Right kidney (tissue), 9 donors: ENCODE measurements around the gene AUP1.
A peak's percentile ranks its signal among the peaks of the same experiment; 100 is the strongest.
"Not testable (repeated sequence)": the region's sequence is repeated elsewhere in the genome, so short reads cannot be mapped to it uniquely, and the experiment has no call there.

Experiments used
- DNase-seq: peaks from one replicate; pipeline ENCODE4 v3.0.0-alpha.2; 2016
- long read RNA-seq, 8 donors: transcript quantifications; one replicate each; lab custom pipeline, GENCODE V29; 2026

The AUP1 gene
- long read RNA-seq, donor 1, transcript AUP1-201 (12 exons, 1,695 nt), result major isoform, 18 of 72 reads
- long read RNA-seq, donor 1, transcript AUP1-204 (11 exons, 1,645 nt), result minor isoform, 5 of 72 reads
- long read RNA-seq, donor 1, partial matches to known transcripts, result 44 of 72 reads
- long read RNA-seq, donor 1, other reads (novel, unspliced or antisense), result 0 of 72 reads
- long read RNA-seq, donor 2, transcript AUP1-201 (12 exons, 1,695 nt), result major isoform, 10 of 18 reads
- long read RNA-seq, donor 2, partial matches to known transcripts, result 6 of 18 reads
- long read RNA-seq, donor 2, other reads (novel, unspliced or antisense), result 0 of 18 reads
- long read RNA-seq, donor 3, transcript AUP1-201 (12 exons, 1,695 nt), result major isoform, 7 of 18 reads
- long read RNA-seq, donor 3, partial matches to known transcripts, result 11 of 18 reads
- long read RNA-seq, donor 3, other reads (novel, unspliced or antisense), result 0 of 18 reads
- long read RNA-seq, donor 4, transcript AUP1-201 (12 exons, 1,695 nt), result major isoform, 11 of 38 reads
- long read RNA-seq, donor 4, partial matches to known transcripts, result 23 of 38 reads
- long read RNA-seq, donor 4, other reads (novel, unspliced or antisense), result 0 of 38 reads
- long read RNA-seq, donor 5, transcript AUP1-201 (12 exons, 1,695 nt), result major isoform, 14 of 38 reads
- long read RNA-seq, donor 5, transcript AUP1-204 (11 exons, 1,645 nt), result minor isoform, 5 of 38 reads
- long read RNA-seq, donor 5, partial matches to known transcripts, result 17 of 38 reads
- long read RNA-seq, donor 5, other reads (novel, unspliced or antisense), result 0 of 38 reads
- long read RNA-seq, donor 6, transcript AUP1-201 (12 exons, 1,695 nt), result major isoform, 16 of 51 reads
- long read RNA-seq, donor 6, partial matches to known transcripts, result 32 of 51 reads
- long read RNA-seq, donor 6, other reads (novel, unspliced or antisense), result 0 of 51 reads
- long read RNA-seq, donor 7, transcript AUP1-201 (12 exons, 1,695 nt), result major isoform, 17 of 135 reads
- long read RNA-seq, donor 7, partial matches to known transcripts, result 115 of 135 reads
- long read RNA-seq, donor 7, other reads (novel, unspliced or antisense), result 0 of 135 reads
- long read RNA-seq, donor 8, transcript AUP1-201 (12 exons, 1,695 nt), result major isoform, 15 of 44 reads
- long read RNA-seq, donor 8, partial matches to known transcripts, result 25 of 44 reads
- long read RNA-seq, donor 8, other reads (novel, unspliced or antisense), result 0 of 44 reads

GRCh38 chr2:74529357-74530238, at the start of gene AUP1, which contains the start of gene HTRA2:
AUP1 (minus strand) TSS chr2:74529706; CDS start chr2:74529629, 77 bp downstream.
HTRA2 (plus strand) TSS chr2:74529933; CDS start chr2:74530007, 74 bp downstream.
- peak; percentile 95 for DNase-seq

GRCh38 chr2:74578408-74578807, 48.9 kb upstream of the AUP1 start:
- no peak for DNase-seq

GRCh38 chr2:74577448-74577847, 47.9 kb upstream of the AUP1 start:
- DNase-seq, result no peak

- DNase-seq, result no peak
These were observed 47.3 kb upstream of the AUP1 start for GRCh38 chr2:74576863-74577229.

- no peak for DNase-seq
These were observed 46.8 kb upstream of the AUP1 start for GRCh38 chr2:74576211-74576862.

- no peak for DNase-seq
These were observed 45.8 kb upstream of the AUP1 start for GRCh38 chr2:74575320-74575719.

GRCh38 chr2:74573747-74574562, 44.4 kb upstream of the AUP1 start:
- no peak for DNase-seq

GRCh38 chr2:74572178-74572925, 42.8 kb upstream of the AUP1 start:
- DNase-seq, result no peak

GRCh38 chr2:74571058-74571457, 41.6 kb upstream of the AUP1 start:
- no peak for DNase-seq

- no peak for DNase-seq
These were observed 40.2 kb upstream of the AUP1 start for GRCh38 chr2:74569686-74570085.

- DNase-seq, result no peak
These were observed 38.4 kb upstream of the AUP1 start for GRCh38 chr2:74567881-74568280.

GRCh38 chr2:74566754-74567085, 37.2 kb upstream of the AUP1 start:
- no peak for DNase-seq

- no peak for DNase-seq
These were observed 36.7 kb upstream of the AUP1 start for GRCh38 chr2:74566076-74566753.

GRCh38 chr2:74564222-74564621, 34.7 kb upstream of the AUP1 start:
- DNase-seq, result no peak

- no peak for DNase-seq
These were observed 32.7 kb upstream of the AUP1 start for GRCh38 chr2:74562126-74562775.

GRCh38 chr2:74561022-74561421, 31.5 kb upstream of the AUP1 start:
- DNase-seq, result not testable (repeated sequence)

- no peak for DNase-seq
These were observed 31.1 kb upstream of the AUP1 start for GRCh38 chr2:74560591-74560990.

GRCh38 chr2:74559912-74560311, 30.4 kb upstream of the AUP1 start:
- DNase-seq, result no peak
